Activated T-cell treated with anti-CD3 and anti-CD28 coated beads, Interleukin-2, amount 50 U/mL, for 24 hours (primary cell): ENCODE data around the gene SMNDC1.

Source experiments
- DNase-seq: peaks from one replicate; pipeline ENCODE4 v3.0.0-alpha.2; 2020
- H3K27ac Mint-ChIP-seq: 2 replicates; pipeline ENCODE4 v1.8.0; 2020; ENCODE audit warnings: mild to moderate bottlenecking, mixed read lengths
- H3K27me3 Mint-ChIP-seq: 2 replicates; pipeline ENCODE4 v1.8.0; 2020; ENCODE audit warnings: mixed read lengths
- H3K36me3 Mint-ChIP-seq: 2 replicates; pipeline ENCODE4 v1.8.0; 2020; ENCODE audit warnings: low read depth, mixed read lengths
- H3K4me1 Mint-ChIP-seq: 2 replicates; pipeline ENCODE4 v1.8.0; 2020; ENCODE audit warnings: low read depth, mixed read lengths
- H3K4me3 Mint-ChIP-seq: 2 replicates; pipeline ENCODE4 v1.8.0; 2020; ENCODE audit warnings: mild to moderate bottlenecking, moderate library complexity, mixed read lengths
- H3K9me3 Mint-ChIP-seq: 2 replicates; pipeline ENCODE4 v1.8.0; 2020; ENCODE audit warnings: mixed read lengths

SMNDC1 gene

DNA sequence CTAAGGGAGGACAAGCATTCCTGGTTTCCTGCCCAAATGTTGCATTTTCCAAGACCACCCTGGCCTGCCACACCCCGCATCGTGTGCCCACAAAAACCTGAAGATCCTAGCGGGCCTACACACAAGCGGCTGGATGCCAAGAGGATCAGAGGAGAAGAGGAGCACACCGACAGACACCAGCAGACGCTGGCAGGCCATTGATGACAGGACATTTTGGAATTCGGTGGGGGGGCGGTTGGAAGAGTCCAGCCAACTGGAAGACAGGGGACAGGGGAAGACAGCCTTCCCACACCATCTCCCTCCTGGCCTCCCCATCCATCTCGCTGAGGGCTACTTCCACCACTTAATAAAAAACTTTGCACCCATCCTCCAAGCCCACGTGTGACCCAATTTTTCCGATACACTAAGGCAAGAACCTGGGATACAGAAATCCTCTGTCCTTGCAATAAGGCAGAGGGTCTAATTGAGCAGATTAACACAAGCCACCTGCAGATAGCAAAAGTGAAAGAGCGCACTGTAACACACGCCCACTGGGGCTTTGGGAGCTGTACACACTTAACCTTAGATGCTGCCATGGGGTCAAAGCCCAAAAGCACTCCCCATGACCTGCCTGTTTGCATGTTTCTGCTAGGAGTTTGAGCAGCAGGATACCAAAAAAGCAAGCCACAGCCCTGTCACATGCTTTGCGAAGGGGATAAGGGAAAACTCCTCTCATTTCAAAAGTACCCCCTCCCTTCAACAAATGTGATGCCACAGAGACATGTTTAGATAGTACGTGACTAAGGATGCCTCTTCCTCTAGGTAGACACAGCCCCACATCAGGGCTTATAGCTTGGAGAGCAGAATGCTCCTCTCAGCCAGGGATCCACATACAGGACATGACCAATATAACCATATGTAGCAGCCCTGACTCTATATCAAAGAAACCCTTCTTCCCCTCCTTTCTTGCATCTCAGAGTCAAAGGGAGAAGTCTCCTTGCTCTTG, 13.4 kb upstream of the SMNDC1 start:
- Mint-ChIP-seq H3K36me3 (no peaks in the 10 kb centered on the region), H3K9me3 (peaks cover 10% of the 10 kb centered on the region), H3K27ac (no peak overlapping the region), H3K4me1 (peaks cover 18% of the 10 kb centered on the region), H3K27me3 (no peaks in the 10 kb centered on the region), H3K4me3 (no peak overlapping the region)
- no peak for DNase-seq

DNA sequence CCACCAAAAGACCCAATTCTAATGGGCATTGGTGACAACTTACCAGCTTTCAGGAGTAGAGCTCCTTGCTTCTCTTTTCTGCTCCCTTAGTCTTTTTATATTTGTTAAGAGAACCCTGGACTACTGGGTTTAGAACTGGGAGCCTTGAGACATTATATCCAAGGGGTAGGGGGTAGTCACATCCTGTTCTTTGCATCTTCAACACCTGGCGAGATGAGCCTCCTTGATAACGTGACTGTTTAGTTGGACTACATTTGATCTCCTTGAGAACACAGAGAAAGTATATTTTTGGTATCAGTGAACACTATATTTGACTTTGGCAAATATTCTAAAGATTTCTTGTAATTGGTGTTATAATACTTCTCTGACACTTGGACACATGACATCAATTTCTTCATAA, 9.0 kb upstream of the SMNDC1 start:
- no peaks in the 10 kb centered on the region for H3K9me3 Mint-ChIP-seq
- no peak overlapping the region for H3K27ac Mint-ChIP-seq
- no peak for DNase-seq
- H3K4me1 Mint-ChIP-seq, result peaks cover 39% of the 10 kb centered on the region
- no peak overlapping the region for H3K4me3 Mint-ChIP-seq
- H3K36me3 Mint-ChIP-seq, result no peaks in the 10 kb centered on the region
- H3K27me3 Mint-ChIP-seq, result no peaks in the 10 kb centered on the region

DNA sequence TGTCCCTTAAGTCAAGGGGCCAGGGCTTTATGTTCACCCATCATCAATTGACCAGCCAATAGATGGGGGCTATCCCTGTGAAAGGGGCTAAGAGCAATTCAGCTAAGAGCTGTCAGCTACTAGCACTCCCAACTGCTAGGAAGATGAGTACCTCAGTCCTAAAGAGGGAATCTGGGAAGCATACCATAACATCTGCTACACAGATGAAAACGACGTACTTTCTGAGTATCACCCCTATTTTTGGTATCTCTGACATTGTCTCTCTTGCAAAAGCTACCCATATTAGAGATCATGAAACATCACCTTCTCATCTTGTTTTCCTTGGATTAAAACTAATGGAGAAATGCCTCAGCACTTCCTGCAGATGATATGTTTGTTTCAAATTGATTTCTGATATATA, 7.5 kb upstream of the SMNDC1 start:
- no peak for DNase-seq
- H3K9me3 Mint-ChIP-seq, result no peaks in the 10 kb centered on the region
- no peak overlapping the region for H3K4me3 Mint-ChIP-seq
- no peak overlapping the region for H3K27ac Mint-ChIP-seq
- H3K36me3 Mint-ChIP-seq, result no peaks in the 10 kb centered on the region
- peaks cover 34% of the 10 kb centered on the region for H3K4me1 Mint-ChIP-seq
- no peaks in the 10 kb centered on the region for H3K27me3 Mint-ChIP-seq

DNA sequence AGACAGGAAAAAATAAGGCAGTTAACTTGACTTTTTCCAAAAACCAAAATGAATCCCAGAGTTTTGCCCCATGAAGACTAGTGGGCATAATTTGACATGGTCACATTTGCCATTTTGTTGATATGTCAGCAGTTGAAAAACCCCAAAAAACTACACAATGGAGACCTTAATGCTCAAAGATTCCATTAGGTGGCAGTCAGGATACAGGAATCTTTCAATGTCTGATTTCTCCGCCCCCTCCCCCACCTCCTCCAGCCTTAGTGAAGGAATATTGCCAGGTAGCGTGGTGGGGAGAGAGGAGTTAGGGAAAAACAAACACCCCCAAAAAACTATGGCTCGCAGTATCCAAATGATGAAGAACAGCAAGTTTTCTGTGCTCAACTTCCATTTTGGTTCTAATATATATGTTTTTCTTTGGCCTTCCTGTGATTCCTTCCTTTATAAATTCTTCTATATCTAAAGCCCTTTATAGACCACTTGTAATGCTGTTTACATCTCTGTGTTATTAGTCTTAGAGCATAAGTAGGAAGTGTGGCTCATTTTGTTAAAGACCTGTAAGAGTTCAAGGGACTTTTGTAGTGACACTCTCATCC, 6.7 kb upstream of the SMNDC1 start:
- no peaks in the 10 kb centered on the region for H3K36me3 Mint-ChIP-seq
- H3K4me3 Mint-ChIP-seq, result no peak overlapping the region
- peaks cover 34% of the 10 kb centered on the region for H3K4me1 Mint-ChIP-seq
- DNase-seq, result peak; percentile 53
- no peaks in the 10 kb centered on the region for H3K27me3 Mint-ChIP-seq
- H3K27ac Mint-ChIP-seq, result no peak overlapping the region
- no peaks in the 10 kb centered on the region for H3K9me3 Mint-ChIP-seq

DNA sequence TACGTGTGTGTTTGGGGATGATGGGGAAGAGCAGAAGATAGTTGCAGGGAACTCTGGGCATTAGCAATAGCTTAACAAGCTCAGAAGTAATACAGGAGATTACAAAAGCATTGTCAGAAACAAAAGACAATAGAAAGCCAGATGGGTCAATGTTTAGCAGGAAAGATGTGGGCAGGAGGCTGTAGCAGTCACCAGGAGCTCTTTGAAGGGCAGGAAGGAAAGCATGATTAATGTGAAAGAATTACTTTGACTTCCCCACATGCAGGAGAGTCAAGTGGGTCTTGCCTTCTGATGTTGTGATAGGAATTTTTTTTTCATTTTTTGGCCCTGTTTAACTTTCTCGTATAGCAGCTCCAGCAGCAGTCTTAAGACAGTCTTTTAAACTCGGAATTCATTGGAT, 6.0 kb upstream of the SMNDC1 start:
- Mint-ChIP-seq H3K4me3 (no peak overlapping the region), H3K27me3 (no peaks in the 10 kb centered on the region), H3K9me3 (no peaks in the 10 kb centered on the region), H3K27ac (peak overlapping the region; percentile 66), H3K36me3 (no peaks in the 10 kb centered on the region), H3K4me1 (peaks cover 41% of the 10 kb centered on the region)
- DNase-seq, result no peak

DNA sequence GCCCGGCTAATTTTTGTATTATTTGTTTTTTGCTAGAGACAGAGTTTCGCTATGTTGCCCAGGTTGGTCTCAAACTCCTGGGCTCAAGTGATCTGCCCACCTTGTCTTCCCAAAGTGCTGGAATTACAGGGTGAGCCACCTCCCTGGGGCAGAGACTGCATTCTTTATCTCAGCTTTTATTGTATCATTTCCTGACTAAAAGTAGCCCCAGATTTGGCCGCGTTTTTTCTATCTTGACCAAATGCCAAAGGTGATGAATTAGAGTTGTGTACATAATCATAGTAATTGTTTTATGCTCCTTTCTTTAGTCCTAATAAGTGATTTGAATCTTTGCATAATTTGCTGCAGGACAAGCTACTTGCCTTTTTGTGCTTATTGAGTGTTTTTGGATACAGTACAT, 3.1 kb upstream of the SMNDC1 start:
- Mint-ChIP-seq H3K4me3 (no peak overlapping the region), H3K36me3 (peaks cover 20% of the 10 kb centered on the region), H3K4me1 (peaks cover 42% of the 10 kb centered on the region), H3K27me3 (no peaks in the 10 kb centered on the region), H3K27ac (no peak overlapping the region), H3K9me3 (no peaks in the 10 kb centered on the region)
- DNase-seq, result no peak

DNA sequence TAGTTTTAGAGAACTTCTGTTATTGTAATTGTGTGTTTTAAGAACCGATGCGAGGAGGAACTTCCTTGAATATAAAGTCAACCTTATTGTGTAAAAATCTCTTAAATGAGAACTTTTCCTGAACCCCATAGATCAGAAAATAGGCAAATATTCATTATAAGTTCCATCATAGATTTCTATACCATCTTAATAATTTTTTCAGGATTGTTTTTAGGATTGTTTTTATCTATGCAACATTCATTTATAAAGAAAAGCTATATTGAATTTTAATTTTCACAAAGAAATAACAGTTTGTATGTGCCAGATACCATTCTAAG, 1.7 kb upstream of the SMNDC1 start:
- H3K36me3 Mint-ChIP-seq, result peaks cover 34% of the 10 kb centered on the region
- H3K27me3 Mint-ChIP-seq, result no peaks in the 10 kb centered on the region
- no peak for DNase-seq
- peaks cover 50% of the 10 kb centered on the region for H3K4me1 Mint-ChIP-seq
- H3K27ac Mint-ChIP-seq, result peak overlapping the region; percentile 99
- no peaks in the 10 kb centered on the region for H3K9me3 Mint-ChIP-seq
- peak overlapping the region; percentile 95 for H3K4me3 Mint-ChIP-seq

DNA sequence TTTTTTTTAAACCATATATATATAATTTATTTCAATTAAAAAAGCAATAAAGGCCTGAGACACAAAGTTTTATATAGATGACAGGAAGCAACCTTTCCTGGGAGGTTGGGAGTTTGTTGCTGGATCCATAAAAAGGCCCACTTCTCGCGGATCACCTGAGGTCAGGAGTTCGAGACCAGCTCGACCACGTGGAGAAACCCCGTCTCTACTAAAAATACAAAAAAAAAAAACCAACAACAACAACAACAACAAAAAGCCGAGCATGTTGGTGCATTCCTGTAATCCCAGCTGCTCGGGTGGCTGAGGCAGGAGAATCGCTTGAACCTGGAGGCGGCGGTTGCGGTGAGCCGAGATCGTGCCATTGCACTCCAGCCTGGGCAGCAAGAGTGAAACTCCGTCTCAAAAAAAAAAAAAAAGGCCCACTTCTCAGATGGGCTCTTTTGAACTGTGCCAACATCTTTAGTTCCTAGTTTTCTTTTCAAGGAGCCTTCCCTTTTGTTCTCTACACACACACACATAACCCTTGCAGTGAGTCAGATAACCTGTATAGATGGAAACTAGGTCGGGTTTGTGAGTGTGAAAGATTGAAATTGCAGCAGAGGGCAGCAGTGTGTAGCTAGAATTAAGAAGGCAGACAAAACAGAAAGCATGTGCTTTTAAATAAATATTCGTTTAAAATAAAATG, 1.2 kb upstream of the SMNDC1 start:
- Mint-ChIP-seq H3K9me3 (no peaks in the 10 kb centered on the region), H3K36me3 (peaks cover 39% of the 10 kb centered on the region), H3K27ac (peak overlapping the region; percentile 99), H3K4me3 (peak overlapping the region; percentile 95), H3K4me1 (peaks cover 50% of the 10 kb centered on the region), H3K27me3 (no peaks in the 10 kb centered on the region)
- no peak for DNase-seq

DNA sequence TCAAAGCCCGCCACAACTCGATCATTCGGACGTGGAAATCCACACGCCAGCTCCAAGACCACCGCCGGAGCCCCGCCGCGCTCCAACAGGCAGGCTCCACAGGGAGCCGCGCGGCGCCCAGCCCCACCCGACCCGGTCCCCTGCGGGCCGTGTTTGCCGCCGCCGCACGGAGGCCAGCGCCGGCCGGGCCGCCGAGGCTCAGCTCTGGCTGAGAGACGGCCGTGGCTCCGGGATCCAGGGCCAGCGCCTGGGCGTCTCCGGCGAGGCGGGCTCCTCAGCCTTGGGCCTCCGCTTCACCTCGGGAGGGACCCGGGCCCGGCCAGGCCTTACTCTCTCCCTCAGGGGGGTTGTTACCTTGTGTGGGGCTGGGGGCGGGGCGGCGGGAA, 333 bp downstream of the SMNDC1 start:
- no peak for DNase-seq
- Mint-ChIP-seq H3K27me3 (no peaks in the 10 kb centered on the region), H3K4me1 (peaks cover 55% of the 10 kb centered on the region), H3K4me3 (peak overlapping the region; percentile 95), H3K36me3 (peaks cover 54% of the 10 kb centered on the region), H3K9me3 (no peaks in the 10 kb centered on the region), H3K27ac (peak overlapping the region; percentile 99)

DNA sequence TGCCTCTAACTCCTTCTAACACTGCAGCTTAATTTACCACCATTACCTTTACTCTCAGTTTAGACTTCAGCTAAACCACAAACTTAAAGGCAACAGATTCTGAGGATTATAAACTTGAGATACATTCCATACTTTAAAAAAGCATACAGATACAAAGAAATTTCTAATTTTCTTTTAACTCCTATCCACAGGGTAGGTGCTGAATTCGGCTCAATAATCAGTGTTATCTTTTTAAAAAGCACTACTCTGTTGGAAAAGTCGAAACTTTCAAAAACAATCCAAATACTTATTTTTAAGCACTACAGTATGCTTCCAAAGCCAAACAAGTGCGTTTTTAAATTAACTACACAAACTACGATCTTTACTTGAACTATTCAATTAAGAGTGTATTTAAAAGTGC, 1.0 kb downstream of the SMNDC1 start:
- H3K9me3 Mint-ChIP-seq, result no peaks in the 10 kb centered on the region
- H3K27me3 Mint-ChIP-seq, result no peaks in the 10 kb centered on the region
- DNase-seq, result no peak
- peaks cover 61% of the 10 kb centered on the region for H3K36me3 Mint-ChIP-seq
- peaks cover 58% of the 10 kb centered on the region for H3K4me1 Mint-ChIP-seq
- H3K4me3 Mint-ChIP-seq, result peak overlapping the region; percentile 95
- H3K27ac Mint-ChIP-seq, result peak overlapping the region; percentile 94

DNA sequence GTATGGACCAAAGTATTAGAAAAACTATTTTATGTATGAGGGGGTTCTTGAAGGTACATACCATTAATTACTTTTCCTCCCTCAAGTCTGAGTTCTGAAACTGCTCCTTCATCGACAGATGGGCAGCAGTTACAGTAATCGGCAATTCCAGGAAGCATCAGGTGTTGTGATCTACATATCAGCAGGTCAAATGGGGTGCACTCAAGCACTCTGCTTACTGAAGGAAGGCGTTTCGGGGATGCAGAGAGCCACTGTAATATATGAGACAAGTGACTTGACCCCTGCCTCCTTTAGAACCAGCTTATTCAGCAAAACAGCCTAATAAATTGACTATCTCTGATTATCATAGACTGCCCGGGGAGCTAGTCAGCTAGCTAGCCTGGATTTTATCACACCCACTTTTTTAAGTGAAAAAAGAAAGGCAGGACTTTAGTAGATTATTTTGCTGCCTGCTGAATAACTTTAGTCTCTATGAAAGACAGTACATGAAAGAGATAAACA, 4.2 kb downstream of the SMNDC1 start:
- no peak for DNase-seq
- H3K36me3 Mint-ChIP-seq, result peaks cover 91% of the 10 kb centered on the region
- peak overlapping the region; percentile 31 for H3K27ac Mint-ChIP-seq
- peaks cover 57% of the 10 kb centered on the region for H3K4me1 Mint-ChIP-seq
- H3K4me3 Mint-ChIP-seq, result peak overlapping the region; percentile 5
- H3K27me3 Mint-ChIP-seq, result no peaks in the 10 kb centered on the region
- H3K9me3 Mint-ChIP-seq, result no peaks in the 10 kb centered on the region

DNA sequence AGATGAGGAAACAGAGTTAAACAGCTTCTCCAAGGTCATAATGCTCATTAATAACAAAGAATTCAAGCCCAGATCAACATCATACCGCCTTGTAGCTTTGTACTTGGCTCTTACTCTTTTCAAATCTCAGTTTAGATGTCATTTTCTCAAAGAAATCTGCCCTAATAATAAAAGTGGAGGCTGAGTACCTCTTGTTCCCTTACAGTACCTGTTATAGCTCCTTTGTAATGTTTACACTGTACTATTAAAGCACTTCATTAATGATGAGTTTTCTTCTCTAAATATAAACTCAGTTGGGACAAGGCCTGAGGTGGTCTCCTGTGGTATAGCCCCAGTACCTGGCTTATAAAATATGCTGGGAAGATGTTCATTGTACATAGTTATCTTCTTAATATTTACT, 7.8 kb downstream of the SMNDC1 start:
- Mint-ChIP-seq H3K4me3 (no peak overlapping the region), H3K36me3 (peaks cover 98% of the 10 kb centered on the region)

DNA sequence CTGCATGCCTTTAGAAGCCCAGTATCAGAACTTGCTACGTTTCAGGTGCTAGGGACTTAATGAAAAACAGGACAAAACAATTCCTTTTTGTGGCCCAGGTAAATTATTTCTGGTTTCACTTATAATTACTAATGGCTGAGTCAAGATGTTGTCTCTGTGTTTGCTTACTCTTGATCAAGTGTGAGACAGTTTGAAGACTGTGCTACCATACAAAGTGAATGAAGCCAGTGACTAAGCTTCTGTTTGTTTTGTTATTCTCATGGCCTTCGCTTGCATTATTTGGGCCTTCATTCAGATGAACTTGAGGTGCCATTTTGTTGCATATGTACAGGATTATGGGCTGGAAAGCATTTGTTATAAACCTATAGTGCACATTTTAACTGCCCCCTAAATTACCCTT, 17.9 kb downstream of the SMNDC1 start:
- no peak for DNase-seq

More for the DNA sequence above, 7.8 kb downstream of the SMNDC1 start:
- Mint-ChIP-seq H3K27me3 (no peaks in the 10 kb centered on the region), H3K9me3 (no peaks in the 10 kb centered on the region), H3K27ac (peak overlapping the region; percentile 45), H3K4me1 (peaks cover 35% of the 10 kb centered on the region)
- DNase-seq, result no peak

DNA sequence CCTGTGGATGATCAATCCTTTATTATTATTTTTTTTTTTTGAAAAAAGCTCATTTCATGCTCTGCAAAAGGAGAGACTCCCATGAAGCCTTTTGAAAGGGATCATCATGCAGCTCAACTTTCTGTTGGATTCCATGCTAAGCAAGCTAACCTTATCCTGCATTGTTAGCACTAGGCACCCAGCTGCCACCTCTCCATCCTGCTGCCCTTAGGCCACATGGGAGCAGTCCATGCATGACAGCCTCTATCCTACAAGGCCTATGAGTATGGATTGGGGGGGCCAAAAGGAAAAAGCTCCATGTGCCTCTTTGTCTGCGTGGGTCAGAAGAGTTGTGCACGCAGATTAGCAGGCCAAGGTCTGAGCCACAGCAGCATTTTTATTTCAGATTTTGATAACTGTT, 19.2 kb downstream of the SMNDC1 start:
- H3K4me1 Mint-ChIP-seq, result no peaks in the 10 kb centered on the region
- no peak for DNase-seq
- no peaks in the 10 kb centered on the region for H3K27me3 Mint-ChIP-seq
- peaks cover 70% of the 10 kb centered on the region for H3K36me3 Mint-ChIP-seq
- H3K4me3 Mint-ChIP-seq, result no peak overlapping the region
- no peaks in the 10 kb centered on the region for H3K9me3 Mint-ChIP-seq
- no peak overlapping the region for H3K27ac Mint-ChIP-seq

More for the DNA sequence above, 17.9 kb downstream of the SMNDC1 start:
- Mint-ChIP-seq H3K4me3 (no peak overlapping the region), H3K4me1 (no peaks in the 10 kb centered on the region), H3K9me3 (no peaks in the 10 kb centered on the region), H3K27ac (peak overlapping the region; percentile 22), H3K36me3 (peaks cover 73% of the 10 kb centered on the region), H3K27me3 (no peaks in the 10 kb centered on the region)

DNA sequence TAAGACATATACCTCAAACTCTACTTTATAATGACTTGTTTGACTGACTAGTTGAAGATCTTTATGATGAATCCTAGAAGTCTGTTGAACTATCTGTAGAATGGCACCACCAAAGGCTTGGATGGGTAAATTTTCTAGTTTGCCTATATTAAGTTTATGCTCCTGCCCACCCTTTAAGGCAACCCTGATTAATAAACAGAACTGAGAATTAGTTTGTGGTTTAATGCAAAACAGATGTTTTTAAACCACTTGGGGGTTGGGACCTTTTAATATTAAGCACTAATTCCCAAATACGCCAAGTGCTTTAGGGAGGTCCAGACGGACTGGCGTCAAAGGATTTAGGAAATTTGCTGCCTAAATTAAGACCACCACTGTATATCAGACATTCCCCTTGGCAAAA, 20.5 kb downstream of the SMNDC1 start:
- Mint-ChIP-seq H3K4me3 (no peak overlapping the region), H3K9me3 (no peaks in the 10 kb centered on the region), H3K27ac (no peak overlapping the region), H3K27me3 (no peaks in the 10 kb centered on the region), H3K4me1 (peaks cover 2% of the 10 kb centered on the region), H3K36me3 (peaks cover 63% of the 10 kb centered on the region)
- DNase-seq, result no peak
